Brain microvascular endothelial cell (primary cell): ENCODE results near the gene LDB2.

ENCODE experiments used
- DNase-seq: peaks from one replicate; pipeline ENCODE4 v3.0.0-alpha.2; 2020
- H3K27ac ChIP-seq: fragments of 250-450 bp; sonication (Bioruptor Pico); 2 replicates; pipeline ENCODE4 v1.5.1; 2020; ENCODE audit warnings: mild to moderate bottlenecking, moderate library complexity
- H3K27me3 ChIP-seq: fragments of 250-450 bp; sonication (Bioruptor Pico); replicated peaks from 2 replicates; pipeline ENCODE4 v1.5.1; 2020; ENCODE audit warnings: mild to moderate bottlenecking
- H3K36me3 ChIP-seq: fragments of 250-450 bp; sonication (Bioruptor Pico); replicated peaks from 2 replicates; pipeline ENCODE4 v1.5.1; 2020; ENCODE audit warnings: mild to moderate bottlenecking
- H3K4me3 ChIP-seq: 2 replicates; pipeline ENCODE4 v1.5.1; 2011; ENCODE audit warnings: low read depth, mild to moderate bottlenecking, control low read depth, low read length, moderate library complexity
- CTCF ChIP-seq: IDR thresholded peaks from 2 replicates; pipeline ENCODE4 v1.5.1; 2011; ENCODE audit warnings: low read depth, mild to moderate bottlenecking, moderate library complexity, low read length, control low read depth, inconsistent platforms; ENCODE audit errors: missing control alignments
- in situ Hi-C: cut with HindIII; loops from 2 replicates; pipeline ENCODE4 v1.10.0; 2017; ENCODE audit warnings: low sequenced_read_pairs, low pct_ligation_motif_present

Gene LDB2

GRCh38 chr4:16791460-16791859 lies 107.0 kb downstream of the LDB2 start:
- H3K27ac ChIP-seq, result no peak overlapping the region
- no peak for DNase-seq
- H3K4me3 ChIP-seq, result no peak overlapping the region
- in situ Hi-C loops, result no loop called here
- H3K36me3 ChIP-seq, result no peaks in the 10 kb centered on the region
- TF ChIP-seq CTCF, result no peak
- no peaks in the 10 kb centered on the region for H3K27me3 ChIP-seq

GRCh38 chr4:16790508-16790907 lies 107.9 kb downstream of the LDB2 start:
- in situ Hi-C loops, result no loop called here
- TF ChIP-seq CTCF, result no peak
- no peaks in the 10 kb centered on the region for H3K36me3 ChIP-seq

DNA sequence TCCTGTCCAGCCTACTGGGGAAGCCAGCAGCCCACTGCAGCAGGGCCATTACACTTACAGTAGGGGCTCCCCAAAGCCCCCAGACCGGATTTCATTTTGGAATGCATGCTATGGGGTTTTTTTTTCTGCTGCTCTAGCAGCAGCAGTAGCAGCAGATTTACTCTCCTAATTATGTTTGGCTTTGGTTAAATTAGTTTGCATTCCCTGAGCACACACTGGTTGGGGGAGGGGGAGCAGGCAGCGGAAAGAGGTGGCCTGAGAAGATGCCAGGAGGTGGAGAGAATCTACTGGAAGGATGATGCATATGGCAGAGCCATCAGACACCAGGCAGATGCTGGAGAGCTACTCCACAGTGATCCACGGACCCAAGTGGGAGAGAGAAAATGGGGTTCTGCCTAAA lies 109.6 kb downstream of the LDB2 start:
- no peak for DNase-seq
- Histone ChIP-seq H3K36me3 (no peaks in the 10 kb centered on the region), H3K27me3 (no peaks in the 10 kb centered on the region), H3K27ac (no peak overlapping the region), H3K4me3 (no peak overlapping the region)
- in situ Hi-C loops, result no loop called here
- TF ChIP-seq CTCF, result no peak

More at GRCh38 chr4:16790508-16790907, 107.9 kb downstream of the LDB2 start:
- Histone ChIP-seq H3K27ac (no peak overlapping the region), H3K4me3 (no peak overlapping the region), H3K27me3 (no peaks in the 10 kb centered on the region)
- DNase-seq, result no peak

DNA sequence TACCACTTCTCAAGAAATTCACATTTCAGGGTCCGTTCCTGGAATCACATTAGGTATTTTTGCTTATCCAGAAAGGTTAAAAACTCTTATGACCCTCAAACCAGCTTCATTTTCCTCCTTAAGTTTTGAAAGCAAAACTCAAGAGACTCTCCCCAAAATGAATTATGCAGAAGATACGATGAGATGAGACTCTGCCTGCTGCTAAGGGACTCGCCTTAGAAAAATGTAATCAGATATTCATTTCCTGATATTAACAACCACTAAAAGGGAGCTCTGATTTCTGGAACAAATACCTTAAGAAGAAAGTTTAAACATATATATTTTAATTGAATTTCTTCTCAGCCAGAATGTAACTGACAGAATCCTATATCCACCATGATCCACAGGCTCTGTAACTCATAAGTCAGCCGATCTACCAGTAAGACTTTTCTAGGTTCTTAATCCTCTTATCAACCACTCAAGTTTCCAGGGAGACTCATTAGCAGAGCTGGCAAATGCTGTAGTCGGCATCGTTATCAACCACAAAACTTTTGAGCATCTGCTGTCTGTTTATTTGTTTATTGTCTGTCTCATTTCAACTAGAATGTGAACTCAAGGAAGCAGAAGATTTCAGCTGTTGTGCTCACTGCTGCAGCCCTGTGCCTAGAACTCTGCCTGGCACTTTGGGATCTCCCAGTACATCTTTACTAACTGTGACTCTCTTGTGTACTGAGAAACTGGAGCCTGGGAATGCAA lies 112.5 kb downstream of the LDB2 start:
- peak; percentile 40 for DNase-seq
- Histone ChIP-seq H3K4me3 (no peak overlapping the region), H3K36me3 (no peaks in the 10 kb centered on the region), H3K27ac (no peak overlapping the region), H3K27me3 (no peaks in the 10 kb centered on the region)
- in situ Hi-C loops, result no loop called here
- TF ChIP-seq CTCF, result no peak

DNA sequence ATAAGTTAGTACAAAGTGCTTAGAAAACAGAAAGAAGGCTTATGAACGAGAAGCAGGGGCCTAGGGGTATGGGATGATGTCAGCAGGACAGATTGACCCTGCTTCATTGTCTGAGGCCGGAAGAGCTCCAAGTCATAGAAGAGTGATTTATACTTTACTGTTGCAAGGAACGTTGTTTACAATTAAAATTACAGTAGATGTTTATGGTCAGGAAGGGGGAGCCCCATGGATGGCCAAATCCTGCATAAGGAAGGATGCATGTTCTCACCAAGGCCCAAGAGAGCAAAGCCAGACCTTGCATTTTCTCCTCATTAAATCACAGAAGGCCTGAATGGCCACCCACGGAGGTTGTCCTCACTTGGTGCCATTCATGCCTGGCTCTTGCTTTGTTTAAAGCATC lies 115.3 kb downstream of the LDB2 start:
- H3K27me3 ChIP-seq, result no peaks in the 10 kb centered on the region
- H3K4me3 ChIP-seq, result no peak overlapping the region
- H3K27ac ChIP-seq, result no peak overlapping the region
- H3K36me3 ChIP-seq, result no peaks in the 10 kb centered on the region
- DNase-seq, result no peak
- TF ChIP-seq CTCF, result no peak
- in situ Hi-C loops, result no loop called here
